HG03439 (cell line): Measurements from ENCODE around the gene EPN1.
A peak's percentile ranks its signal among the peaks of the same experiment; 100 is the strongest.

Experiments used
- ATAC-seq: cut with Tn5 transposase; IDR thresholded peaks from one replicate; pipeline ENCODE4 v1.9.1; 2021; ENCODE audit warnings: mild to moderate bottlenecking, moderate library complexity; ENCODE audit not compliant: unreplicated experiment

EPN1 gene

GRCh38 chr19:55646889-55647731, 27.9 kb upstream of the EPN1 start:
- ATAC-seq: no peak

- ATAC-seq: no peak
Observed at GRCh38 chr19:55647732-55648584, 27.1 kb upstream of the EPN1 start, which contains the start of gene CCDC106. TSS of gene CCDC106 (plus strand) at chr19:55648212. CDS start at chr19:55649047, 835 bp downstream.

GRCh38 chr19:55648585-55649267, 26.3 kb upstream of the EPN1 start:
- no peak for ATAC-seq

GRCh38 chr19:55649268-55650125, 25.5 kb upstream of the EPN1 start:
- no peak for ATAC-seq

- ATAC-seq: no peak
Observed at GRCh38 chr19:55650126-55650557, 24.9 kb upstream of the EPN1 start.

- no peak for ATAC-seq
Observed at GRCh38 chr19:55650602-55651230, 24.3 kb upstream of the EPN1 start.

- ATAC-seq: no peak
Observed at GRCh38 chr19:55651236-55651635, 23.8 kb upstream of the EPN1 start.

GRCh38 chr19:55652311-55653128, 22.5 kb upstream of the EPN1 start:
- no peak for ATAC-seq

- peak; percentile 43 for ATAC-seq
Observed at GRCh38 chr19:55653651-55654322, 21.2 kb upstream of the EPN1 start.

- peak; percentile 62 for ATAC-seq
Observed at GRCh38 chr19:55654323-55654867, 20.6 kb upstream of the EPN1 start.

GRCh38 chr19:55654868-55655647, 20.0 kb upstream of the EPN1 start, which contains the start of gene U2AF2:
TSS of gene U2AF2 (plus strand) at chr19:55655035. CDS start at chr19:55655105, 70 bp downstream.
- ATAC-seq: peak; percentile 26

GRCh38 chr19:55655648-55656040, 19.4 kb upstream of the EPN1 start:
- no peak for ATAC-seq

GRCh38 chr19:55656552-55656951, 18.5 kb upstream of the EPN1 start:
- no peak for ATAC-seq

GRCh38 chr19:55656988-55657747, 17.9 kb upstream of the EPN1 start:
- ATAC-seq: no peak

GRCh38 chr19:55658846-55659459, 16.1 kb upstream of the EPN1 start:
- no peak for ATAC-seq

- no peak for ATAC-seq
Observed at GRCh38 chr19:55659822-55660221, 15.2 kb upstream of the EPN1 start.
